ENCODE results near the gene PLXNB2.

GRCh38 chr22:50255607-50256006 lies 51.8 kb downstream of the PLXNB2 start:
- TF ChIP-seq, protein P1, sequence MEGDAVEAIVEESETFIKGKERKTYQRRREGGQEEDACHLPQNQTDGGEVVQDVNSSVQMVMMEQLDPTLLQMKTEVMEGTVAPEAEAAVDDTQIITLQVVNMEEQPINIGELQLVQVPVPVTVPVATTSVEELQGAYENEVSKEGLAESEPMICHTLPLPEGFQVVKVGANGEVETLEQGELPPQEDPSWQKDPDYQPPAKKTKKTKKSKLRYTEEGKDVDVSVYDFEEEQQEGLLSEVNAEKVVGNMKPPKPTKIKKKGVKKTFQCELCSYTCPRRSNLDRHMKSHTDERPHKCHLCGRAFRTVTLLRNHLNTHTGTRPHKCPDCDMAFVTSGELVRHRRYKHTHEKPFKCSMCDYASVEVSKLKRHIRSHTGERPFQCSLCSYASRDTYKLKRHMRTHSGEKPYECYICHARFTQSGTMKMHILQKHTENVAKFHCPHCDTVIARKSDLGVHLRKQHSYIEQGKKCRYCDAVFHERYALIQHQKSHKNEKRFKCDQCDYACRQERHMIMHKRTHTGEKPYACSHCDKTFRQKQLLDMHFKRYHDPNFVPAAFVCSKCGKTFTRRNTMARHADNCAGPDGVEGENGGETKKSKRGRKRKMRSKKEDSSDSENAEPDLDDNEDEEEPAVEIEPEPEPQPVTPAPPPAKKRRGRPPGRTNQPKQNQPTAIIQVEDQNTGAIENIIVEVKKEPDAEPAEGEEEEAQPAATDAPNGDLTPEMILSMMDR (IDR thresholded peaks at IDR 0.05) = no peak
- TF ChIP-seq POLR2AphosphoS5 (IDR thresholded peaks at IDR 0.05; ENCODE audit: low read depth, low read length) = no peak

All from Panc1 (cell line).